HG02642 (cell line): ENCODE data around the gene PDLIM7.
"Not testable (repeated sequence)": the region's sequence is repeated elsewhere in the genome, so short reads cannot be mapped to it uniquely, and the experiment has no call there.

Source experiments
- ATAC-seq: cut with Tn5 transposase; IDR thresholded peaks from one replicate; pipeline ENCODE4 v1.9.1; 2021; ENCODE audit warnings: mild to moderate bottlenecking; ENCODE audit not compliant: unreplicated experiment, poor library complexity

Gene PDLIM7

GRCh38 chr5:177493795-177494345 lies 3.5 kb downstream of the PDLIM7 start:
- no peak for ATAC-seq

DNA sequence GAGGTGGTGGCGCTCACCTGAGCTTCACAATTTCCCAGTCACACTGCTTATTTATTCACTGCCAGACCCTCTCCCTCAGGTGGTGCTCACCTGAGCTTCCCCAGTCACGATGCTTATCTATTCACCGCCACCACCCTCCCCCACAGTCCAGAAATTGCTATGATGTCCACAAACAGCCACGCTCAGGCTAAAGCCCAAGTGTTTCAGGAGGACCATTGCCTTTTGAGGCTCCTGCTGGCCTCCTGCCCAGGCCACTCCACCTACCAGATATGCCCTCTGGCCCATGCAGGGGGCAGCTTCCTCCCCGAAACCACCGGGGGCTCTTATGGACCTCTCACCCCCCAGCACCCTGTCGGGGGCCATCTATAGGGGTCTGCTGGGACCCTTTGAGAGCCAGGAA lies 4.6 kb downstream of the PDLIM7 start:
- no peak for ATAC-seq

DNA sequence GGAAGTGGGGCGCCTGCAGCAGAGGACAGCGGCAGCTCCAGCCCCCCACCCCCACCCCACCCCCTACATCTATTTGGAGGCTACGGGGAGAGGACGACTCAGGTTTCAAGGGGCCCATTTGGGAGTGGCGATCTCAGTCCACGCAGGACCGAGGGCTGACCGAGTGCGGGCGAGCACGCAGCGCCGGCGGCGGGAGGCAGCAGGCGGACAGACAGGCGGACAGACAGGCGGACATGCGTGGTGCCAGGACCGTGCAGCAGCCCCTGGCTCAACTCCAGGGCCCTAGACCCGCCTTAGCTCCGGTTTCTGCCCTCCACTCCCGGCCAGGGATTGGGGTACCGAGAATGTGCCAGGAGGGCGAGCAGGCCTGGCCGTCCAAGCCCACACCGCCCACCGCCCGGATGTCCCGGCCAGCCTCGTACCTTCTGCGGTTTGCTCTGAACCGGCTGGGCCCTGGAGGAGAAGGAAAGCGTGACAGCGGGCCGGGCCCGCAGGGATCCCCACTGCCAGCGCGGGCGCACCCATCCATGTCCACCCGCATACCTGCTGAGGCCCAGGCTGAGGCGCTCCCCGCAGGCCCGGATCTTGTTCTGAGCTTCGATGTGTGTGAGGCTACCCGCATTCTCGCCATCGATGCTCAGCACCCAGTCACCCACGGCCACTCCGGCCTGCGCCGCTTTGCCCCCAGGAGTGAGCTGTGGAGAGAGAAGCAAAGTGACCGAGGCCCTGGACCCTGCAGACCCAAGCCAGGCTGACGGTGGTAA lies 5.2 kb downstream of the PDLIM7 start:
- ATAC-seq: no peak

DNA sequence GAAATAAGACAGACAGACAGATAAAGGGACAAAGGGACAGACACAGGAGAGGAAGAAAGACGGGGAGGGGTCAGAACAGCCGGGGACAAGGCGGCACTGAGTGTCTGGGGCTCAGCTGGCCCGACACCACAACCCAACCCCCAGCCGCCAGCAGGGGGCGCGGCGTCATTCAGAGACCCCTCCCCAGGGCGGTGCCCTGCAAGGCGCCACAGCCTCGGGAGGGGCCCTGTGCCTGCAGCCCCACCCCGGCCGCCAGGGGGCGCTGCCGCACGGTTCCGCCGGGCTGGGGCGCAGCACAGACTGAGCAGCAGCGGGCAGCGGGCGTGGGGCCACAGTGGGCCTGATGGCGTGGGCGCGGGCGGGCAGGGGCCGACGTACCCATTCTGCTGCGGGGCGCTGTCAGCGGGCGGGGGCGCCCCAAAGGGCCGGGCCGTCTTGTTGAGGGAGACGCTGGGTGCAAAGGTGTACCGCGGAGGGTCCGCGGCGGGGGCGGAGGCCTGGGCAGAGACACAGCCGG lies 5.9 kb downstream of the PDLIM7 start:
- no peak for ATAC-seq

DNA sequence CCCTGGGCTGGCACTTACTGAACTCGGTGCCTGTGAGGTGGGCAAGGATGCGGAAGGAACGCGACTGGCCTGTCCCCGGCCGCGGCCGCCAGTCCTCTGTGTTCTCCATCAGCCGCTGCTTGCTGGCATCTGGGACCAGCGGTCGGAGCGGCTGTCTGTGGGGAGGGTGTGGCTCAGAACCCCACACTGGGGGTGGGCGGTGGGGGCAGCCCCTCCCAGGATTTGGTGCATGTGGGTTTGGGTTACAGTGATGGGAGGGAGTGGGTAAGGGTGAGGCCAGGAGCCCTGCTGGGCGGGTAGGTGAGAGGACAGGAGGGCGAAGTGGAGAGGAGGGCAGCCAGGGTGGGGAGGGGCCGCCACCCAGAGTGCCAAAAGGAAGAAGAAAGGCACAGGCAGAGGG lies 6.4 kb downstream of the PDLIM7 start:
- ATAC-seq: no peak

DNA sequence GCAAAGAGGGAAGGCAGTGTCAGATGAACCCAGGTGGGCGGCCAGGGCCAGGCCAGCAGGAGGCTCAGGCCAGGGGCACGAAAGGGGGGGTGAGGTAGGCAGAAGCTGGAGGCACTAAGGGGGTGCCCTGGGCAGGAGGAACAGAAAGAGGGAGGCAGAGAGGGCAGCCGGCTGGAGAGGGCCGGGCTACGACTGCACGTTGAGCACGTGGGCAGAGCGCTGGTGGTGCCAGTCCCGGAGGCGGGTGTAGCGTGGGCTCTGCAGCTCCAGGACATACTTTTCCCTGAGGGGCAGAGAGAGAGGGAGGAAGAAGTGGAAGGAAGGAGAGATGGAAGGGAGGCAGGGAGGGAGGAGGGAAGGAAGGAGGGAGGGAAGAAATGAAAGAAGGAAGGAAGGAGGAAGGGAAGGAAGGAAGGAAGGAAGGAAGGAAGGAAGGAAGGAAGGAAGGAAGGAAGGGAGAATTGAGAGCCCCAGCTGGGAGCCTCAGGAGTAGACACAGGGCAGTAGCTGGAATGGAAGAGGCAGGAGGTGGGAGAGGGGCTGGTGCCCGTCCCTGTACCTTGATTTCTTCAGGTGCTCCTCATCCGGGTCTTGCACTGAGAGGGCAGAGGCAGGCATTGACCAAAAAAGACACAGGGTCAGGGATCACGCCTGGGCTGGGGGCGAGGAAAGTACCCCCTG lies 7.0 kb downstream of the PDLIM7 start:
- ATAC-seq: no peak

DNA sequence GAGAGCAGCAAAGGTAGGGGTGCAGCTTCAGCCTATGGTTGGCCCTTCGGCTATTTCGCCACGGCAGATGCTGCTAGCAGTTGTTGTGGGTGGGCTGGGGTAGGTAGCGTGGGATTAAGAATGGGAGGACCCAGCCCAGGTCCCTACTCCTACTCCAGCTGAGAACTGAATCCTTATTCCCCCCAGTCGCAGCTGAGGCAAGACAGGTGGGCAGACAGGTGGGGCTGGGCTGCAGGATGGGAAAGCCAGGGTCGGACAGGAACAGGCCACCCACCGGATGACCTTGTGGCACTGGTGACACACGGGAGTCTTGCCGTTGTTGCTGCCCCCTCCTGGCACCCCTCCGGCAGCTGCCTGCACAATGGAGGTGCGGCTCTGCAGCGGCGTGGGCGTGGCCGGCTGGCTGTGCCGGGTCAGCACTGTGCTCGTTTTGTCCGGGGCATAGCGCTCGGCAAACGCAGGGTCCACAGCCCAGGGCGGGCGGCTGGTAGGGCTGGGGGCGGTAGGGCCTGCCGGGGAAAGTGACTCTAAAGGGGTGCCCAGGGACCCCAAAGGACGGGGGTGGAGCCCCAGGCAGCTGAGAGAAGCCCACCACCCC lies 8.2 kb downstream of the PDLIM7 start:
- ATAC-seq: no peak

DNA sequence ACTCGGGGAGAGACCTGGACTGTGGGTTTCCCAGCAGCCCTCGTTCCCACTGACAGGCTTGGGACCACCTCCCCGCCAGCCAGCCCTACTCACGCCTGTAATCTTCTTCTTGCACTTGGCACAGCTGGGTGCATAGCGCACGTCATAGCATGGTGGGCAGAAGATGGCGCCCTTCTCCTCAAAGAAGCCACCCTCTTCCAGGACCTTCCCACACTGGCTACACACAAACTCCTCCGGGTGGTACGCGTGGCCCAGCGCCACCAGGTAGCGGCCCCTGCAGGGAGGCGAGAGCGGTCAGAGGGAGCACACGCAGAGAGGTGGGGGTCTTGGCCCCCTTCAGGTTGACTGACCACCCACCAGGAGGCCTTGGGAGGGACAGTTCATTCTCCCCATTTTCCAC lies 9.4 kb downstream of the PDLIM7 start:
- ATAC-seq: no peak

- ATAC-seq: no peak
Measured at GRCh38 chr5:177487144-177487543, 10.3 kb downstream of the PDLIM7 start.

DNA sequence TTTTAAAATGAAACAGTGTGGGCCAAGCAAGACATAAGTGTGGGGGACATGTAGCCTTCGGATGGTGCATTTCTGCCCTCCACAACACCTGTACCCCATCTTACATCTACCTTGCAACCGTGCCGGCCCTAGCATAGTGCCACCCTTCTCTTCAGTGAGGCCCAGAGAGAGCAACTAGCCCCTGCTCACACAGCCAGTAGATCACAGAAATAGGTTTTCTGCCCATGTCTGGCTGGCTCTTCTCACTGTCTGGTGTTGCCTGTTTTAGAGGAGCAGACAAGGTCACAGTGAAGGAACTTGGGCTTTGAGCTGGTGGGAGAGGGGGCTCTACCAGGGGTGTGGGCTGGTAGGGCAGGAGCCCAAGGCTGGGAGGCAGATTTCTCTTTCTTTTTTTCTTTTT lies 11.1 kb downstream of the PDLIM7 start:
- no peak for ATAC-seq

DNA sequence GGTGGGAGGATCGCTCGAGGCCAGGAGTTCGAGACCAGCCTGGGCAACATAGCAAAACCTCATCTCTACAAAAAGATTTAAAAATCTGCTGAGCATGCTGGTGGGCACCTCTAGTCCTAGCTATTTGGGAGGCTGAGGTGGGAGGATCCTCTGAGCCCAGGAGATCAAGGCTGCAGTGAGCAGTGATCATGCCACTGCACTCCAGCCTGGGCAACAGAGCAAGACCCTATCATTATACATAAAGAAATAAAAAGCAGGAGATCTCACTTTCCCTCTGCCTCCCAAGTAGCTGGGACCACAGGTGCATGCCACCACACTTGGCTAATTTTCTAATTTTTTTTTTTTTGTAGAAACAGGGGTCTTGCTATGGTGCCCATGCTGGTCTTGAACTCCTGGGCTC lies 11.7 kb downstream of the PDLIM7 start:
- not testable (repeated sequence) for ATAC-seq

- ATAC-seq: no peak
Measured at GRCh38 chr5:177484902-177485549, 12.4 kb downstream of the PDLIM7 start.

DNA sequence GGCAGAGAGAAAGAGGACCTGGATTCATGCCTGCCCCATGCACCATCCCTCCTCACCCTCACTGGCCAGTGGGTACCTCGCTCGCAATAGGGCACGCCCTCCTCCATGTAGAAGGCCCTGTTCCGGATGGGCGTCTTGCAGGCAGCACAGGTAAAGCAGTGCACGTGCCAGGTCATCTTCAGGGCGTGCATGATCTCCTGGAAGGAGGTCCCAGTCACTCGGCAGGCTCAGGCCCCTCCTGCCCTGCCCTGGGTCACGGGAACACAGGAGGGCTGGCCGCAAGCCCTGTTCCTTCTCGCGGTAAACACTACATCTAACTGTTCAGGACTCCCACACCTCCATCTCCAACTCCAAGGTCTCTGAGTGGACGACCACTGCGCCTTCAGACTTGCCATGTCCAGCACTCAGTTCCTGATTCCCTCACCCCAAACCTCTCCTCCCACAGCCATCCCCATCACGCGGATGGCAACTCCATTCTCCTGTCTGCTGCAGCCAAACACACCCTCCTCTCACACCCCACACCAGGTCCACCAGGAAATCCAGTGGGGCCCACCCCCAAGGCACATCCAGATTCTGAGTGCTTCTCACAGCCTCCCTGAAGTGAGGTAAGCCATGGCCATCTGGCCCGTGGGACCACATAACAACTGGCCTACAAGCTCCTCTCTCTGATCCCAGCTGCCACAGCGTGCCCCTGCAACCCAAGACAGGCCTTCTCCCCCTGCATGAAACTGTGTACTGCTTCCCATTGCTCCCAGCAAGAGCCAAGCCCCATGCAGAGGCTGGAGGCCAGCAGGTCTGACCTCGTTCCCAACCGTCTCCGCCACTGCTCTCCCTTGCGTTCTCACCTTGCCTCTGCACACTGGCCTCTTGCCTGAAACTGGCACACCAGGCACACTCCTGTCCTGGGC lies 13.2 kb downstream of the PDLIM7 start:
- no peak for ATAC-seq

- no peak for ATAC-seq
Measured at GRCh38 chr5:177483042-177483441, 14.4 kb downstream of the PDLIM7 start.

DNA sequence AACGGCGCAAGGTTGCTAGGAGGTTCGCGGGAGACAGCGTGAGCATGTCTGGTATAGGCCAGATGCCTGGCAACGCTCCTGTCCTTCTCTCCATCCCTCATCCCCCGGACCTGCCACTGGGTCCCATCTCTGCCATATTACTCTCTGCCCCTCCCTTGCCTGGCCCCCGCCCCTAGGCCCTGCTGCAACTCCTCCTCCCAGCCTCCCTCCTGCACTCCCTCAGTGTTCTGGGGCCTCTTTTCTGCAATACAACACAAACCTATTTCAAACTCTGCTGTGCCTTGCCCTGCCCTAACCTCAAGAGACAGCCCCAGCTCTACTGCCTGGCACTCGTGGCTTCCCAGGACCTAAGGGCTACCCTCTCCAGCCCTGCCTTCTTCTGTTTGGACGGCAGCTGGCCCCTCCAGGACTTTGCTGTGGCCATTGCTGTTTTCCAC lies 15.0 kb downstream of the PDLIM7 start:
- no peak for ATAC-seq

- ATAC-seq: no peak
Measured at GRCh38 chr5:177479774-177480173, 17.6 kb downstream of the PDLIM7 start.

DNA sequence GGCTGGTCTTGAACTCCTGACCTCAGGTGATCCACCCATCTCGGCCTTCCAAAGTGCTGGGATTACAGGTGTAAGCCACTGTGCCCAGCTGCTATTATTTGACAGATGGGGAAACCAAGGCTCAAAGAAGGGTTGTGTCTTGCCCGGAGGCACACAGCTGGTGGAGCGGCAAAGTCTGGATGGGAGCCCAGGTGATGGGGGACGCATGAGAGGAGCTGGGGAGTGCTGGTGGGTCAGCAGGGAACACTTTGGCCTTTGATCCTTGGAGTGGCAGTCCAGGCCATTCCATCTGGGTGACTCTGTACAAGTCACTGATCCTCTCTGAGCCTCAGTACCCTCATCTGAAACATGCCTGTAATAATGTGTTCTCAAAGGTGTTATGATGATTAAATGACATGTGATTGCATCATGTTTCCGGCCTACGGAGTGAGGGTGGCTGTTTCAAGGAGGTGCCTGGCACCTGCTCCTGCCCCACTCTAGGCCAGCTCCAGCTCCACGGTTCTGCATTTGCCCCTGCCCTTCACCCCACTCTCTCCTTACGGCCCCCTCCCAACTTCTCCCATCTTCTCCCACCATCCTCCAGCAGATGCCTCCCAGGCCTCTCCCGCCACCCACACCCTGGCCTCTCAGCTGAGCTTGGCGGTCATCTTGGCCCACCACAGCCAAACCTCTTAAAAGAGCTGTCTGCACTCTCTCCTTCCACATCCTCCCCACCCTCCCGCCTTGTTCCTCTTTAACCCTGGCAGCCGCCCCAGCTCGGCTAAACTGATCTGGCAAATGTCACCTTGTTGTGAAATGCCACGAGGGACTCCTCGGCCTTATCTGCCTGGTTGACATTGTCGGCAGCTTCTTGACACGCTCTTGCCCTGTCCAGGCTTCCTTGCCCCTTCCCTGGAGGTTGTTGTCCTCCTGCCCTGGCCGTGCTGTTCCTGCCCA lies 18.4 kb downstream of the PDLIM7 start:
- ATAC-seq: no peak

DNA sequence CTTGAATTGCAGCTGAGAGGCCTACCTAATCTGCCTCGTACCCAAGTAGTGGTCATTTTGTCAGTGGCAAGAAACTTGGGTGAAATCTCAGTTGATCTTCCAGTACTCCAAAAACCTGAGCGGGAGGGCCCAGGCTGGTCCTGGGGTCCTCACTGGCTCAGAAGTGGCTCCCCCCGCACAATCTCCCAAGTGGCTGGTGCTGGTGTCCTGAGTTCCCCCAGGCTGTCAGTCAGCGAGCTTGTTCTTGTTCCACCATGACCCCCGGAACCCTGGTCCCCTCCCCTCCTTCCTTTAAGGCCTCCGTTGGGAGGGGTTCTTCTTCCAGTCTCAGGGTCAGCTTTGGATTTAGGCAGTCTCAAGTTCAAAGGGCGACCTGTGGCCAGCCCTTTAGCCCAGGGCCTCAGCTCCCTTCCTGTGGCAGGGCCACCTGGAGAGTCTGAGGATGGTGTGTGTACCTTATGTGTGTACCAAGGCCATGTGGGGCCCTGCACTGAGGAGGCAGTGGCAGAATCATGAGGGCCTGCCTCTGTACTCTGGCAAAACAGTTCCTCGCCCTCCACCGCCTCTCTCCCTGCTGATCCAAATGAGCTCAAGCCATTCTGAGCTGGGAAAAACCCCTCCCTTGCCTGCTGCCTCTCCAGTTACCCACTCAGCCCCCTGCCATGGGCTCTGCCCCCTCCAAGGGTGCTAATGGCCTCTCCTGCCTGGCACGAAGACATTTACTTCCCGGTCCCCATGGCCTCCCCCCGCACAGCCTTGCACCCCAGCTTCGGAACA lies 19.5 kb downstream of the PDLIM7 start:
- ATAC-seq: no peak
